ENCODE measurements around the gene DUSP14. TPM values are rescaled to one million over a fixed set of nuclear protein-coding genes. Genes with fewer than 3 reads are reported as not detected.
A peak's percentile ranks its signal among the peaks of the same experiment; 100 is the strongest.

DUSP14 gene
- polyA plus RNA-seq, 1 experiment = 76.7 TPM

- POLR2A ChIA-PET = interaction anchor here (0.6 to 0.8 kb wide), 2 partner anchors 11 to 42 kb away, joined by 4 to 6 read pairs; no protein-coding TSS in a partner anchor
- CTCF ChIA-PET = interaction anchor here (0.9 kb wide), 1 partner anchor 881 kb away, joined by 3 read pairs; no protein-coding TSS in a partner anchor
- Histone ChIP-seq H3K9me3 (ENCODE audit: control insufficient read depth, insufficient read depth, low read length) (no peaks in the 10 kb centered on the region), H3K27me3 (ENCODE audit: control insufficient read depth, insufficient read depth, low read length) (no peaks in the 10 kb centered on the region), H3K4me3 (ENCODE audit: low read depth, low read length) (no peak overlapping the region), H3K27ac (ENCODE audit: low read depth, low read length) (peak overlapping the region; percentile 95)
- peak; percentile 92 for DNase-seq (ENCODE audit: low read depth, low spot score)
- TF ChIP-seq, protein P1, sequence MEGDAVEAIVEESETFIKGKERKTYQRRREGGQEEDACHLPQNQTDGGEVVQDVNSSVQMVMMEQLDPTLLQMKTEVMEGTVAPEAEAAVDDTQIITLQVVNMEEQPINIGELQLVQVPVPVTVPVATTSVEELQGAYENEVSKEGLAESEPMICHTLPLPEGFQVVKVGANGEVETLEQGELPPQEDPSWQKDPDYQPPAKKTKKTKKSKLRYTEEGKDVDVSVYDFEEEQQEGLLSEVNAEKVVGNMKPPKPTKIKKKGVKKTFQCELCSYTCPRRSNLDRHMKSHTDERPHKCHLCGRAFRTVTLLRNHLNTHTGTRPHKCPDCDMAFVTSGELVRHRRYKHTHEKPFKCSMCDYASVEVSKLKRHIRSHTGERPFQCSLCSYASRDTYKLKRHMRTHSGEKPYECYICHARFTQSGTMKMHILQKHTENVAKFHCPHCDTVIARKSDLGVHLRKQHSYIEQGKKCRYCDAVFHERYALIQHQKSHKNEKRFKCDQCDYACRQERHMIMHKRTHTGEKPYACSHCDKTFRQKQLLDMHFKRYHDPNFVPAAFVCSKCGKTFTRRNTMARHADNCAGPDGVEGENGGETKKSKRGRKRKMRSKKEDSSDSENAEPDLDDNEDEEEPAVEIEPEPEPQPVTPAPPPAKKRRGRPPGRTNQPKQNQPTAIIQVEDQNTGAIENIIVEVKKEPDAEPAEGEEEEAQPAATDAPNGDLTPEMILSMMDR (IDR thresholded peaks at IDR 0.05; ENCODE audit: low read depth, low read length) = no peak
Observed at GRCh38 chr17:37483311-37484039, 6.2 kb upstream of the DUSP14 start.

- Histone ChIP-seq H3K9me3 (ENCODE audit: control insufficient read depth, insufficient read depth, low read length) (no peaks in the 10 kb centered on the region), H3K27me3 (ENCODE audit: control insufficient read depth, insufficient read depth, low read length) (no peaks in the 10 kb centered on the region), H3K27ac (ENCODE audit: low read depth, low read length) (no peak overlapping the region), H3K4me3 (ENCODE audit: low read depth, low read length) (no peak overlapping the region)
- DNase-seq (ENCODE audit: low read depth, low spot score) = no peak
- TF ChIP-seq, protein P1 (IDR thresholded peaks at IDR 0.05; ENCODE audit: low read depth, low read length) = no peak
- ChIA-PET CTCF (interaction anchor here (0.5 kb wide), 1 partner anchor 42 kb away, joined by 3 read pairs; no protein-coding TSS in a partner anchor), POLR2A (no interaction called here)
Observed at GRCh38 chr17:37485938-37486570, 3.6 kb upstream of the DUSP14 start.

DNA sequence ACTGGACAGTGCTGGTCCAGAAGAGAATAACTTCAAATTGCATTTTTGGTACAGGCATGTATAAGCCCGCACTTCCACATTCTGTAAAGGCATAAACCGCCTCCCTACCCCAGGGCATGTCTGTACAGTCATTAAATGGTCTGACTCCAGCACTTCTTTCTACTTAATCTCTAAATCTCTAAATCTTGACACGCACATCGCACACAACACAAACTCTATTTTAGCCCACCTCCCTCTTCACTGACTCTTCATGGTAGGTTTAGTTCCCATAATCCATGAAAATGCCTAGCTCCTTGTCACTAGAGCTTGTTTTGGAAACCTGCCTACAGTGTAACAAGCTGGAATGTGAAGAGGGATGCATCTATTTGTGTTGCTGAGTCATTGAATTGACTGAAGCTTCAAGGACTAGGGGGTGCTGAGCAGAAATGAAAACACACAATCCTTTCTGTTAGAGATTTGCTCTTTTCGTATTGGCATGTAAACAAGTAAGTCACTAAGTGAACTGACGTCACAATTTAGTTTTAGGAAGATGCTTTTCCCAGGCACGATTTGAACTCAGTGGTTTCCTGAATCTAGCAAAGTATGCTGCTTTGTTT lies 1.6 kb upstream of the DUSP14 start:
- TF ChIP-seq, protein P1 (IDR thresholded peaks at IDR 0.05; ENCODE audit: low read depth, low read length) = no peak
- peak overlapping the region; percentile 99 for H3K27ac ChIP-seq (ENCODE audit: low read depth, low read length)
- CTCF ChIA-PET = interaction anchor here (1.1 to 1.5 kb wide), 2 partner anchors 10 to 115 kb away, joined by 4 to 5 read pairs; no protein-coding TSS in a partner anchor
- DNase-seq (ENCODE audit: low read depth, low spot score) = peak; percentile 93
- peak overlapping the region; percentile 87; the same call in 1 of the 2 replicates for H3K4me3 ChIP-seq (ENCODE audit: low read depth, low read length)
- POLR2A ChIA-PET = interaction anchor here (0.6 to 1.3 kb wide), 6 partner anchors 9 to 121 kb away, joined by 3 to 5 read pairs (median 4); partner anchors contain the start of genes ACACA, SYNRG and TADA2A
- no peaks in the 10 kb centered on the region for H3K9me3 ChIP-seq (ENCODE audit: control insufficient read depth, insufficient read depth, low read length)
- H3K27me3 ChIP-seq (ENCODE audit: control insufficient read depth, insufficient read depth, low read length) = no peaks in the 10 kb centered on the region

- Histone ChIP-seq H3K9me3 (ENCODE audit: control insufficient read depth, insufficient read depth, low read length) (no peaks in the 10 kb centered on the region), H3K4me3 (ENCODE audit: low read depth, low read length) (peak overlapping the region; percentile 87), H3K27me3 (ENCODE audit: control insufficient read depth, insufficient read depth, low read length) (no peaks in the 10 kb centered on the region), H3K27ac (ENCODE audit: low read depth, low read length) (peak overlapping the region; percentile 99)
- CTCF ChIA-PET = interaction anchor here (1.1 to 1.5 kb wide), 2 partner anchors 11 to 115 kb away, joined by 4 to 5 read pairs; no protein-coding TSS in a partner anchor
- POLR2A ChIA-PET = interaction anchor here (0.8 to 1.4 kb wide), 6 partner anchors 10 to 121 kb away, joined by 3 to 5 read pairs (median 4); partner anchors contain the start of genes ACACA, SYNRG and TADA2A
- TF ChIP-seq, protein P1 (IDR thresholded peaks at IDR 0.05; ENCODE audit: low read depth, low read length) = no peak
- peak; percentile 85 for DNase-seq (ENCODE audit: low read depth, low spot score)
Observed at GRCh38 chr17:37488607-37489196, 989 bp upstream of the DUSP14 start.

All from AG04450 (cell line).